AG10803 (cell line): ENCODE data around the gene AHRR.

Source experiments
- DNase-seq: peaks from one replicate; pipeline ENCODE4 v3.0.0; 2010; ENCODE audit warnings: low read depth
- H3K4me3 ChIP-seq: 2 replicates; pipeline ENCODE4 v1.5.1; 2011; ENCODE audit warnings: mild to moderate bottlenecking, low read length, control low read depth
- CTCF ChIP-seq: conservative IDR thresholded peaks from 2 replicates; pipeline ENCODE4 v1.5.1; 2011; ENCODE audit warnings: mild to moderate bottlenecking, low read length, control low read depth, inconsistent platforms

Gene AHRR

GRCh38 chr5:463301-463700 lies 141.8 kb downstream of the AHRR start:
- no peak for DNase-seq
- TF ChIP-seq CTCF: no peak
- H3K4me3 ChIP-seq: no peak overlapping the region

- DNase-seq: no peak
- H3K4me3 ChIP-seq: no peak overlapping the region
- TF ChIP-seq CTCF: no peak
Observed at GRCh38 chr5:463952-464351, 142.4 kb downstream of the AHRR start.

GRCh38 chr5:464446-464842 lies 142.9 kb downstream of the AHRR start:
- TF ChIP-seq CTCF: no peak
- no peak for DNase-seq
- H3K4me3 ChIP-seq: no peak overlapping the region

GRCh38 chr5:464843-465590 lies 143.5 kb downstream of the AHRR start:
- TF ChIP-seq CTCF: no peak
- no peak for DNase-seq
- no peak overlapping the region for H3K4me3 ChIP-seq

- DNase-seq: no peak
Observed at GRCh38 chr5:465591-466403, 144.3 kb downstream of the AHRR start.

GRCh38 chr5:466661-467310 lies 145.3 kb downstream of the AHRR start:
- no peak overlapping the region for H3K4me3 ChIP-seq
- no peak for DNase-seq
- TF ChIP-seq CTCF: no peak

More at GRCh38 chr5:465591-466403, 144.3 kb downstream of the AHRR start:
- TF ChIP-seq CTCF: no peak
- H3K4me3 ChIP-seq: no peak overlapping the region
